Mucosa of stomach (tissue), 1 donor: Measurements from ENCODE around the gene SLCO3A1.

Experiments
- H3K27me3 ChIP-seq: one replicate; pipeline ENCODE4 v1.7.0; 2013; ENCODE audit warnings: mild to moderate bottlenecking, low read length; ENCODE audit not compliant: control insufficient read depth, insufficient read depth
- H3K36me3 ChIP-seq: one replicate; pipeline ENCODE4 v1.7.0; 2013; ENCODE audit warnings: low read length; ENCODE audit not compliant: control insufficient read depth, insufficient read depth
- H3K4me1 ChIP-seq: one replicate; pipeline ENCODE4 v1.7.0; 2013; ENCODE audit warnings: mild to moderate bottlenecking, low read length; ENCODE audit not compliant: control insufficient read depth, insufficient read depth
- H3K4me3 ChIP-seq: one replicate; pipeline ENCODE4 v1.7.0; 2013; ENCODE audit warnings: low read length
- H3K9ac ChIP-seq: one replicate; pipeline ENCODE4 v1.7.0; 2013; ENCODE audit warnings: mild to moderate bottlenecking, low read length, moderate library complexity
- H3K9me3 ChIP-seq: one replicate; pipeline ENCODE4 v1.7.0; 2013; ENCODE audit warnings: mild to moderate bottlenecking, low read length, moderate library complexity; ENCODE audit not compliant: control insufficient read depth
- donor health status: Pancreatic carcinoma.

The SLCO3A1 gene

GRCh38 chr15:91853511-91853947, at the start of gene SLCO3A1:
SLCO3A1 (plus strand) TSS chr15:91853708.
- H3K4me3 ChIP-seq, result peak within 1 kb of the TSS; percentile 52
- H3K27me3 ChIP-seq, result no peaks in the 10 kb centered on the region
- no peaks in the 10 kb centered on the region for H3K36me3 ChIP-seq
- peaks cover 27% of the 10 kb centered on the region for H3K4me1 ChIP-seq
- no peaks in the 10 kb centered on the region for H3K9me3 ChIP-seq
- H3K9ac ChIP-seq, result peak within 1 kb of the TSS; percentile 77

GRCh38 chr15:91807122-91807521, 46.4 kb upstream of the SLCO3A1 start:
- no peaks in the 10 kb centered on the region for H3K4me1 ChIP-seq
- no peaks in the 10 kb centered on the region for H3K36me3 ChIP-seq
- no peak overlapping the region for H3K9ac ChIP-seq
- H3K4me3 ChIP-seq, result no peak overlapping the region
- no peaks in the 10 kb centered on the region for H3K27me3 ChIP-seq
- no peaks in the 10 kb centered on the region for H3K9me3 ChIP-seq

GRCh38 chr15:91813924-91814323, 39.6 kb upstream of the SLCO3A1 start:
- H3K36me3 ChIP-seq, result no peaks in the 10 kb centered on the region
- no peaks in the 10 kb centered on the region for H3K9me3 ChIP-seq
- H3K4me1 ChIP-seq, result no peaks in the 10 kb centered on the region
- no peak overlapping the region for H3K9ac ChIP-seq
- no peaks in the 10 kb centered on the region for H3K27me3 ChIP-seq
- H3K4me3 ChIP-seq, result no peak overlapping the region

- H3K27me3 ChIP-seq, result no peaks in the 10 kb centered on the region
- no peaks in the 10 kb centered on the region for H3K9me3 ChIP-seq
- no peaks in the 10 kb centered on the region for H3K36me3 ChIP-seq
- H3K4me3 ChIP-seq, result no peak overlapping the region
- no peak overlapping the region for H3K9ac ChIP-seq
- no peaks in the 10 kb centered on the region for H3K4me1 ChIP-seq
These were observed 36.6 kb upstream of the SLCO3A1 start for GRCh38 chr15:91816942-91817341.

GRCh38 chr15:91821458-91821857, 32.0 kb upstream of the SLCO3A1 start:
- Histone ChIP-seq H3K9ac (no peak overlapping the region), H3K4me3 (no peak overlapping the region), H3K27me3 (no peaks in the 10 kb centered on the region)

GRCh38 chr15:91824256-91824655, 29.3 kb upstream of the SLCO3A1 start:
- no peak overlapping the region for H3K4me3 ChIP-seq
- no peaks in the 10 kb centered on the region for H3K27me3 ChIP-seq
- H3K4me1 ChIP-seq, result no peaks in the 10 kb centered on the region
- no peaks in the 10 kb centered on the region for H3K9me3 ChIP-seq
- no peaks in the 10 kb centered on the region for H3K36me3 ChIP-seq
- no peak overlapping the region for H3K9ac ChIP-seq

More at GRCh38 chr15:91821458-91821857, 32.0 kb upstream of the SLCO3A1 start:
- Histone ChIP-seq H3K4me1 (no peaks in the 10 kb centered on the region), H3K36me3 (no peaks in the 10 kb centered on the region), H3K9me3 (no peaks in the 10 kb centered on the region)

- no peak overlapping the region for H3K9ac ChIP-seq
- no peaks in the 10 kb centered on the region for H3K27me3 ChIP-seq
These were observed 27.1 kb upstream of the SLCO3A1 start for GRCh38 chr15:91826443-91826842.

GRCh38 chr15:91833056-91833455, 20.5 kb upstream of the SLCO3A1 start:
- H3K9me3 ChIP-seq, result no peaks in the 10 kb centered on the region
- H3K4me3 ChIP-seq, result no peak overlapping the region
- no peaks in the 10 kb centered on the region for H3K27me3 ChIP-seq
- H3K4me1 ChIP-seq, result no peaks in the 10 kb centered on the region
- no peaks in the 10 kb centered on the region for H3K36me3 ChIP-seq
- H3K9ac ChIP-seq, result no peak overlapping the region

More at GRCh38 chr15:91826443-91826842, 27.1 kb upstream of the SLCO3A1 start:
- no peak overlapping the region for H3K4me3 ChIP-seq
- no peaks in the 10 kb centered on the region for H3K9me3 ChIP-seq
- H3K4me1 ChIP-seq, result no peaks in the 10 kb centered on the region
- no peaks in the 10 kb centered on the region for H3K36me3 ChIP-seq

- Histone ChIP-seq H3K4me1 (no peaks in the 10 kb centered on the region), H3K9ac (no peak overlapping the region), H3K9me3 (no peaks in the 10 kb centered on the region), H3K36me3 (no peaks in the 10 kb centered on the region), H3K27me3 (no peaks in the 10 kb centered on the region), H3K4me3 (no peak overlapping the region)
These were observed 13.6 kb upstream of the SLCO3A1 start for GRCh38 chr15:91839867-91840266.

- H3K9ac ChIP-seq, result no peak overlapping the region
- no peak overlapping the region for H3K4me3 ChIP-seq
- no peaks in the 10 kb centered on the region for H3K9me3 ChIP-seq
- no peaks in the 10 kb centered on the region for H3K27me3 ChIP-seq
- no peaks in the 10 kb centered on the region for H3K36me3 ChIP-seq
- H3K4me1 ChIP-seq, result no peaks in the 10 kb centered on the region
These were observed 11.6 kb upstream of the SLCO3A1 start for GRCh38 chr15:91841861-91842260.

- Histone ChIP-seq H3K27me3 (no peaks in the 10 kb centered on the region), H3K4me1 (no peaks in the 10 kb centered on the region), H3K9me3 (no peaks in the 10 kb centered on the region)
These were observed 9.2 kb upstream of the SLCO3A1 start for GRCh38 chr15:91844341-91844740.

GRCh38 chr15:91844928-91845327, 8.6 kb upstream of the SLCO3A1 start:
- no peaks in the 10 kb centered on the region for H3K9me3 ChIP-seq
- H3K27me3 ChIP-seq, result no peaks in the 10 kb centered on the region
- no peaks in the 10 kb centered on the region for H3K36me3 ChIP-seq
- no peak overlapping the region for H3K4me3 ChIP-seq
- no peak overlapping the region for H3K9ac ChIP-seq
- no peaks in the 10 kb centered on the region for H3K4me1 ChIP-seq

More at GRCh38 chr15:91844341-91844740, 9.2 kb upstream of the SLCO3A1 start:
- Histone ChIP-seq H3K36me3 (no peaks in the 10 kb centered on the region), H3K4me3 (no peak overlapping the region), H3K9ac (no peak overlapping the region)

- no peaks in the 10 kb centered on the region for H3K4me1 ChIP-seq
- no peaks in the 10 kb centered on the region for H3K27me3 ChIP-seq
- H3K9ac ChIP-seq, result no peak overlapping the region
- no peaks in the 10 kb centered on the region for H3K9me3 ChIP-seq
- no peaks in the 10 kb centered on the region for H3K36me3 ChIP-seq
- H3K4me3 ChIP-seq, result no peak overlapping the region
These were observed 7.8 kb upstream of the SLCO3A1 start for GRCh38 chr15:91845720-91846119.
